HepG2 (cell line): ENCODE measurements around the gene CEACAM18.

Experiments used
- ZNF616 ChIP-seq: sonication (generic); formaldehyde crosslinking; IDR thresholded peaks from 2 replicates; pipeline ENCODE4 v1.5.0; 2020; ENCODE audit warnings: low read depth, mild to moderate bottlenecking, missing genetic modification reagents
- TF ChIP-seq, protein P1 (sequence below), 2 experiments: IDR thresholded peaks; 2 replicates each; pipeline ENCODE4 v1.6.1; 2011 to 2012; ENCODE audit warnings: low read length in 2 of 2, borderline replicate concordance in 1 of 2, low read depth in 1 of 2, mild to moderate bottlenecking in 1 of 2, moderate library complexity in 1 of 2
- TF ChIP-seq, protein P2 (sequence below): sonication (generic); formaldehyde crosslinking; IDR thresholded peaks from 2 replicates; pipeline ENCODE4 v1.9.0; 2022; ENCODE audit warnings: low read depth, missing genetic modification reagents

DNA sequence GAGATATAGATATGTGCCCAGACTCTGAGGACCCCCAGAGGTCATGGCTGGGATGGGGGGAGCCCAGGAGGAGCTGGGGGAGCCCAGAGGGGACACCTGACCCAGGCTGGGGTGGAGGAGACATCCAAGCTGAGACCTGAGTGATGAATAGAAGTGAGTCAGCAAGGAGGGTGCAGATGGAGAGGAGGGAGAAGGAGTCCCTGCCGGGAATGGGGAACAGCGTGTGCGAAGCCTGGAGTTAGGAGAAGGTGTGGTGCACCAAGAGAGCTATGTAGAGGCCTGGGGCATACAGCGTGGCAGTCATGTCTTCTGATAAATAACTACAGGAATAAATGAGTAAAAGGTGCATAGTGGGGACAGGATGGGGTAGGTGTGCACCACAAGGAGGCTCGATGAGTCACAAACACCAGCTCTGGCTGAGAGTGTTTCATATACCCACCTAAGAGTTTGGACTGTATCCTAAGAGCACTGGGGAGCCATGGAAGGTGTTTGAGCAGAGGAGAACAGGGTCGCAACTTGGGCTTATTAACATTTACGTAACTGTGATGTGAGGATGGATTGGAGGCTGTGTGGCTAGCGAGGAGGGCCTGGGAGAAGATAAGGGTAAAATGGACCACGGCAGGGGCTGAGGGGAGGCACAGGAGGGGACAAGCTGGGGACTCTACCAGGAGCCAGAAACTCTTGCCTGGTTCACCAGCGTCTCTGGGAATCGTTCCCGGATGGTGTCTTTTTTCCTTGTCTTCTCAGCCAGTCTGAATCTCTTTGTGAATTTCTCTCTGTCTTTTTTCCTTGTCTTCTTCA, 1.4 kb downstream of the CEACAM18 start:
- TF ChIP-seq, protein P1, sequence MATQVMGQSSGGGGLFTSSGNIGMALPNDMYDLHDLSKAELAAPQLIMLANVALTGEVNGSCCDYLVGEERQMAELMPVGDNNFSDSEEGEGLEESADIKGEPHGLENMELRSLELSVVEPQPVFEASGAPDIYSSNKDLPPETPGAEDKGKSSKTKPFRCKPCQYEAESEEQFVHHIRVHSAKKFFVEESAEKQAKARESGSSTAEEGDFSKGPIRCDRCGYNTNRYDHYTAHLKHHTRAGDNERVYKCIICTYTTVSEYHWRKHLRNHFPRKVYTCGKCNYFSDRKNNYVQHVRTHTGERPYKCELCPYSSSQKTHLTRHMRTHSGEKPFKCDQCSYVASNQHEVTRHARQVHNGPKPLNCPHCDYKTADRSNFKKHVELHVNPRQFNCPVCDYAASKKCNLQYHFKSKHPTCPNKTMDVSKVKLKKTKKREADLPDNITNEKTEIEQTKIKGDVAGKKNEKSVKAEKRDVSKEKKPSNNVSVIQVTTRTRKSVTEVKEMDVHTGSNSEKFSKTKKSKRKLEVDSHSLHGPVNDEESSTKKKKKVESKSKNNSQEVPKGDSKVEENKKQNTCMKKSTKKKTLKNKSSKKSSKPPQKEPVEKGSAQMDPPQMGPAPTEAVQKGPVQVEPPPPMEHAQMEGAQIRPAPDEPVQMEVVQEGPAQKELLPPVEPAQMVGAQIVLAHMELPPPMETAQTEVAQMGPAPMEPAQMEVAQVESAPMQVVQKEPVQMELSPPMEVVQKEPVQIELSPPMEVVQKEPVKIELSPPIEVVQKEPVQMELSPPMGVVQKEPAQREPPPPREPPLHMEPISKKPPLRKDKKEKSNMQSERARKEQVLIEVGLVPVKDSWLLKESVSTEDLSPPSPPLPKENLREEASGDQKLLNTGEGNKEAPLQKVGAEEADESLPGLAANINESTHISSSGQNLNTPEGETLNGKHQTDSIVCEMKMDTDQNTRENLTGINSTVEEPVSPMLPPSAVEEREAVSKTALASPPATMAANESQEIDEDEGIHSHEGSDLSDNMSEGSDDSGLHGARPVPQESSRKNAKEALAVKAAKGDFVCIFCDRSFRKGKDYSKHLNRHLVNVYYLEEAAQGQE (IDR thresholded peaks at IDR 0.05; ENCODE audit: borderline replicate concordance in 1 of 2, low read depth in 1 of 2, low read length in 2 of 2) = no peak; a peak in 1 of 4 replicates
- TF ChIP-seq, protein P2, sequence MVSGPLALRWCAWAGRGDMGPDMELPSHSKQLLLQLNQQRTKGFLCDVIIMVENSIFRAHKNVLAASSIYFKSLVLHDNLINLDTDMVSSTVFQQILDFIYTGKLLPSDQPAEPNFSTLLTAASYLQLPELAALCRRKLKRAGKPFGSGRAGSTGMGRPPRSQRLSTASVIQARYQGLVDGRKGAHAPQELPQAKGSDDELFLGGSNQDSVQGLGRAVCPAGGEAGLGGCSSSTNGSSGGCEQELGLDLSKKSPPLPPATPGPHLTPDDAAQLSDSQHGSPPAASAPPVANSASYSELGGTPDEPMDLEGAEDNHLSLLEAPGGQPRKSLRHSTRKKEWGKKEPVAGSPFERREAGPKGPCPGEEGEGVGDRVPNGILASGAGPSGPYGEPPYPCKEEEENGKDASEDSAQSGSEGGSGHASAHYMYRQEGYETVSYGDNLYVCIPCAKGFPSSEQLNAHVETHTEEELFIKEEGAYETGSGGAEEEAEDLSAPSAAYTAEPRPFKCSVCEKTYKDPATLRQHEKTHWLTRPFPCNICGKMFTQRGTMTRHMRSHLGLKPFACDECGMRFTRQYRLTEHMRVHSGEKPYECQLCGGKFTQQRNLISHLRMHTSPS (CRISPR knock-in tag) = no peak
- no peak for TF ChIP-seq ZNF616
